ENCODE measurements around the gene ARHGAP25. TPM values are rescaled to one million over a fixed set of nuclear protein-coding genes. Genes with fewer than 3 reads are reported as not detected.

Gene ARHGAP25
- total RNA-seq, 1 experiment from 2014 or later, result 6.2 TPM

GRCh38 chr2:68766376-68766845 is 31.8 kb downstream of the ARHGAP25 start:
- ChIA-PET POLR2A (ENCODE audit: low non-redundant PET) (no interaction called here), CTCF (no interaction called here)
- no TSS peak for BruUV-seq (replicated peaks)
- H3K9me3 ChIP-seq (ENCODE audit: low read depth, low read length, poor library complexity, severe bottlenecking), result no peaks in the 10 kb centered on the region
- no peaks in the 10 kb centered on the region for H3K36me3 ChIP-seq (ENCODE audit: insufficient read depth, low read length, poor library complexity, severe bottlenecking)
- intact Hi-C loops (cut with micrococcal nuclease; ENCODE audit: unreplicated experiment), result no loop called here
- H3K4me1 ChIP-seq (ENCODE audit: insufficient read depth, low read length, poor library complexity, severe bottlenecking), result no peaks in the 10 kb centered on the region
- TF ChIP-seq, protein P1, sequence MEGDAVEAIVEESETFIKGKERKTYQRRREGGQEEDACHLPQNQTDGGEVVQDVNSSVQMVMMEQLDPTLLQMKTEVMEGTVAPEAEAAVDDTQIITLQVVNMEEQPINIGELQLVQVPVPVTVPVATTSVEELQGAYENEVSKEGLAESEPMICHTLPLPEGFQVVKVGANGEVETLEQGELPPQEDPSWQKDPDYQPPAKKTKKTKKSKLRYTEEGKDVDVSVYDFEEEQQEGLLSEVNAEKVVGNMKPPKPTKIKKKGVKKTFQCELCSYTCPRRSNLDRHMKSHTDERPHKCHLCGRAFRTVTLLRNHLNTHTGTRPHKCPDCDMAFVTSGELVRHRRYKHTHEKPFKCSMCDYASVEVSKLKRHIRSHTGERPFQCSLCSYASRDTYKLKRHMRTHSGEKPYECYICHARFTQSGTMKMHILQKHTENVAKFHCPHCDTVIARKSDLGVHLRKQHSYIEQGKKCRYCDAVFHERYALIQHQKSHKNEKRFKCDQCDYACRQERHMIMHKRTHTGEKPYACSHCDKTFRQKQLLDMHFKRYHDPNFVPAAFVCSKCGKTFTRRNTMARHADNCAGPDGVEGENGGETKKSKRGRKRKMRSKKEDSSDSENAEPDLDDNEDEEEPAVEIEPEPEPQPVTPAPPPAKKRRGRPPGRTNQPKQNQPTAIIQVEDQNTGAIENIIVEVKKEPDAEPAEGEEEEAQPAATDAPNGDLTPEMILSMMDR (conservative IDR thresholded peaks at IDR 0.05; ENCODE audit: low read depth, low read length), result no peak
- TF ChIP-seq EZH2 (IDR thresholded peaks at IDR 0.05; ENCODE audit: borderline replicate concordance, low read depth, low read length, poor library complexity, severe bottlenecking), result no peak
- no peaks in the 10 kb centered on the region for H3K27me3 ChIP-seq (replicated peaks; ENCODE audit: insufficient read depth, low read depth, low read length, poor library complexity)
- no peak overlapping the region for H3K27ac ChIP-seq (ENCODE audit: low read depth, low read length, poor library complexity, severe bottlenecking)
- no peak for DNase-seq (ENCODE audit: low spot score)
- H3K4me3 ChIP-seq (ENCODE audit: low read depth, low read length, poor library complexity, severe bottlenecking), result no peak overlapping the region

DNA sequence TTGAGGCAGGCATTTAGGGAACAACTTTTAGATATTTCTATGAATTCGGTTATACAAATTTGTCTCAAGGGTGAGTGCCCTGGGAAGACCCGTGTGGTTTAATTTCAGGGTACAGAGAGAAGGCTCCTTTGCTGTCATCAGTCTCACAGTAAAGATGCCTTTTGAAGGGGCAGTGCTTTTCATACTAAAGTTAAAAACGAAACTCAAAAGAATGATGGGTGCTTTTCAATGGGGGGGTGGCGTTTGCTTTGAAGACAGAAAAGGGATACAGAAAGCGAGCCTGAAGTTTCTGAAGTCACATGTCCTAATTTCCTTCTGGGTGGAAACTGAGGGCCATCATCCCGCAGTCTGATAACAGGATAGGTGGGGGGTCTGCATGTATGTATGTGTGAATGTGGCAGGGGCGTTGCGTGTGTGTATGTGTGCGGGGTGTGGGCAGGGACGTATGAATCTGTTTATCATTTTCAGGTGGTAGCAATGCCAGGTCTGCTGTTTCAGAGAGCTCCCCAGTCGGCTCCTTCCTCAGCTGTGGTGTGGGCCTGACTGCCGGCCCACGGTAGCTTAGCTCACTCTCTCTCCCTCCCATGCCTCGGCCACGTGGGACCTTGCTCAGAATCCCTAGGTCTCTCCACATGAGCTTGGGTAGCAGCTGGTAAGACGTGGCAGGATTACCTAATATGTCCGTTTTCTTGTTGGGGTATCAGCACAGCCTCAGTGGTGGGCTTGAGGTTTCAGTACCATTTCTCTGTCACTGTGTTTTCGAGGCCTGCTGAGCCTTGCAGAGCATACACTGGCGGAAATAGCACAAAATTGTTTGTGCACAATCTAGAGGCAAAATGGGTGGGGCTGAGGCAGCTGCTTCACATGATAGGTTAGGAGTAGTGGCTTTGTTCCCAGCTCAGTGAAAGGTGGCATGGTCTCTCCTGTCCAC is 32.7 kb downstream of the ARHGAP25 start:
- BruUV-seq (replicated peaks), result no TSS peak
- H3K4me3 ChIP-seq (ENCODE audit: low read depth, low read length, poor library complexity, severe bottlenecking), result no peak overlapping the region
- ChIA-PET CTCF (no interaction called here), POLR2A (ENCODE audit: low non-redundant PET) (no interaction called here)
- H3K27me3 ChIP-seq (replicated peaks; ENCODE audit: insufficient read depth, low read depth, low read length, poor library complexity), result no peaks in the 10 kb centered on the region
- DNase-seq (ENCODE audit: low spot score), result no peak
- no peaks in the 10 kb centered on the region for H3K4me1 ChIP-seq (ENCODE audit: insufficient read depth, low read length, poor library complexity, severe bottlenecking)
- intact Hi-C loops (cut with micrococcal nuclease; ENCODE audit: unreplicated experiment), result no loop called here
- no peaks in the 10 kb centered on the region for H3K9me3 ChIP-seq (ENCODE audit: low read depth, low read length, poor library complexity, severe bottlenecking)
- H3K27ac ChIP-seq (ENCODE audit: low read depth, low read length, poor library complexity, severe bottlenecking), result no peak overlapping the region
- TF ChIP-seq, protein P1 (conservative IDR thresholded peaks at IDR 0.05; ENCODE audit: low read depth, low read length), result no peak
- TF ChIP-seq EZH2 (IDR thresholded peaks at IDR 0.05; ENCODE audit: borderline replicate concordance, low read depth, low read length, poor library complexity, severe bottlenecking), result no peak
- no peaks in the 10 kb centered on the region for H3K36me3 ChIP-seq (ENCODE audit: insufficient read depth, low read length, poor library complexity, severe bottlenecking)

DNA sequence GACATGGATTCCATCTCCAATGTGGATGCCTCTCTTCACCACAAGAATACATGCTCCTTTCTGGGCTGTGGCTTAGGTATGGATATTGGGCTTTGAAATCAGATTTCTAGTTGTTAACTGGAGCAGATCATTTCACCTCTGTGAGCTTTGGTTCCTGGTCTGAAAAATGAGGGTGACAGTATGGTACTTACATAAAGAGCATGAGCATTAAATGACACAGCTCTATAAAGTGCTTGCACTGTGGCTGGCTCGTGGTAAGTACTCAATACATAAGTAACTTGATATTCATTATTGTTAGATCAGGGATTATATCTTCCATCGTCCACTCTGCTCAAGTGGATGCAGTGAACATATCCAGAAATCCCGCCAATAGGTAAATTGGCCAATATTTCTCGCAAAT is 33.4 kb downstream of the ARHGAP25 start:
- Histone ChIP-seq H3K9me3 (ENCODE audit: low read depth, low read length, poor library complexity, severe bottlenecking) (no peaks in the 10 kb centered on the region), H3K4me3 (ENCODE audit: low read depth, low read length, poor library complexity, severe bottlenecking) (no peak overlapping the region), H3K27ac (ENCODE audit: low read depth, low read length, poor library complexity, severe bottlenecking) (no peak overlapping the region), H3K4me1 (ENCODE audit: insufficient read depth, low read length, poor library complexity, severe bottlenecking) (no peaks in the 10 kb centered on the region), H3K27me3 (replicated peaks; ENCODE audit: insufficient read depth, low read depth, low read length, poor library complexity) (no peaks in the 10 kb centered on the region), H3K36me3 (ENCODE audit: insufficient read depth, low read length, poor library complexity, severe bottlenecking) (no peaks in the 10 kb centered on the region)
- TF ChIP-seq, protein P1 (conservative IDR thresholded peaks at IDR 0.05; ENCODE audit: low read depth, low read length), result no peak
- no peak for TF ChIP-seq EZH2 (IDR thresholded peaks at IDR 0.05; ENCODE audit: borderline replicate concordance, low read depth, low read length, poor library complexity, severe bottlenecking)
- no TSS peak for BruUV-seq (replicated peaks)
- intact Hi-C loops (cut with micrococcal nuclease; ENCODE audit: unreplicated experiment), result no loop called here
- CTCF ChIA-PET, result no interaction called here
- POLR2A ChIA-PET (ENCODE audit: low non-redundant PET), result no interaction called here
- DNase-seq (ENCODE audit: low spot score), result no peak

Measured in A673 (cell line).